HepG2 (cell line): ENCODE data around the gene PSENEN. TPM values are rescaled to one million over a fixed set of nuclear protein-coding genes. Genes with fewer than 3 reads are reported as not detected.

Experiments used
- ATF2 ChIP-seq: sonication (generic); formaldehyde crosslinking; IDR thresholded peaks from 2 replicates; pipeline ENCODE4 v1.4.0; 2020; ENCODE audit warnings: missing genetic modification reagents
- CEBPB ChIP-seq: IDR thresholded peaks from 2 replicates; pipeline ENCODE4 v1.6.1; 2011; ENCODE audit warnings: low read depth, low read length, improper control_type of control experiment, borderline replicate concordance
- DNMT1 ChIP-seq: sonication (generic); formaldehyde crosslinking; IDR thresholded peaks from 2 replicates; pipeline ENCODE4 v1.5.1; 2020; ENCODE audit warnings: mild to moderate bottlenecking, missing genetic modification reagents
- HNRNPLL ChIP-seq: fragments of 200-400 bp; formaldehyde crosslinking; IDR thresholded peaks from 2 replicates; pipeline ENCODE4 v1.6.1; 2017; ENCODE audit warnings: mild to moderate bottlenecking, low read depth, low read length; ENCODE audit not compliant: poor library complexity, severe bottlenecking
- JUNB ChIP-seq: sonication (generic); formaldehyde crosslinking; IDR thresholded peaks from 2 replicates; pipeline ENCODE4 v1.8.0; 2022; ENCODE audit warnings: missing genetic modification reagents, mild to moderate bottlenecking, borderline replicate concordance
- MEF2D ChIP-seq: sonication (generic); formaldehyde crosslinking; IDR thresholded peaks from 2 replicates; pipeline ENCODE4 v1.5.1; 2020; ENCODE audit warnings: mild to moderate bottlenecking, missing genetic modification reagents
- NFIB ChIP-seq: sonication (generic); formaldehyde crosslinking; IDR thresholded peaks from 2 replicates; pipeline ENCODE4 v1.9.0; 2021; ENCODE audit warnings: missing genetic modification reagents, mild to moderate bottlenecking, borderline replicate concordance
- PAXIP1 ChIP-seq: sonication (generic); formaldehyde crosslinking; conservative IDR thresholded peaks from 2 replicates; pipeline ENCODE4 v1.4.0; 2020; ENCODE audit warnings: mild to moderate bottlenecking, missing genetic modification reagents, moderate library complexity
- RBM22 ChIP-seq: fragments of 200-400 bp; formaldehyde crosslinking; optimal IDR thresholded peaks from 2 replicates; pipeline ENCODE3; 2017; ENCODE audit warnings: mild to moderate bottlenecking, low read length, moderate library complexity
- RNF2 ChIP-seq: fragments of 450-650 bp; conservative IDR thresholded peaks from 2 replicates; pipeline ENCODE4 v1.6.1; 2016; ENCODE audit warnings: low read depth
- STAT5B ChIP-seq: sonication (generic); formaldehyde crosslinking; IDR thresholded peaks from 2 replicates; pipeline ENCODE4 v1.4.0; 2020; ENCODE audit warnings: missing genetic modification reagents
- TCF12 ChIP-seq, 2 experiments: fragments of 450-650 bp in 1 of 2; sonication (generic) in 1 of 2; formaldehyde crosslinking in 1 of 2; IDR thresholded peaks; 2 replicates each; pipeline versions ENCODE4 v1.6.1 to v1.8.0; 2017 to 2022; ENCODE audit warnings: antibody characterized with exemption in 1 of 2, mild to moderate bottlenecking in 1 of 2, missing genetic modification reagents in 1 of 2, moderate library complexity in 1 of 2
- TMF1 ChIP-seq: sonication (generic); formaldehyde crosslinking; IDR thresholded peaks from 2 replicates; pipeline ENCODE4 v1.8.1; 2022; ENCODE audit warnings: low read depth, missing genetic modification reagents
- ZBTB1 ChIP-seq: sonication (generic); formaldehyde crosslinking; IDR thresholded peaks from 2 replicates; pipeline ENCODE4 v1.4.0; 2020; ENCODE audit warnings: missing genetic modification reagents, borderline replicate concordance
- ZFP91 ChIP-seq: sonication (generic); formaldehyde crosslinking; IDR thresholded peaks from 2 replicates; pipeline ENCODE4 v1.9.0; 2022; ENCODE audit warnings: missing genetic modification reagents, mild to moderate bottlenecking, borderline replicate concordance
- ZNF17 ChIP-seq: sonication (generic); formaldehyde crosslinking; IDR thresholded peaks from 2 replicates; pipeline ENCODE4 v1.5.0; 2020; ENCODE audit warnings: mild to moderate bottlenecking, missing genetic modification reagents
- ZNF18 ChIP-seq: sonication (generic); formaldehyde crosslinking; IDR thresholded peaks from 2 replicates; pipeline ENCODE4 v1.8.0; 2022; ENCODE audit warnings: mild to moderate bottlenecking, missing genetic modification reagents; ENCODE audit not compliant: insufficient replicate concordance
- ZNF274 ChIP-seq: sonication (generic); formaldehyde crosslinking; IDR thresholded peaks from 2 replicates; pipeline ENCODE4 v1.5.1; 2020; ENCODE audit warnings: mild to moderate bottlenecking, missing genetic modification reagents
- ZNF615 ChIP-seq: sonication (generic); formaldehyde crosslinking; IDR thresholded peaks from 2 replicates; pipeline ENCODE4 v1.5.0; 2020; ENCODE audit warnings: mild to moderate bottlenecking, missing genetic modification reagents, borderline replicate concordance
- ZSCAN29 ChIP-seq: sonication (generic); formaldehyde crosslinking; conservative IDR thresholded peaks from 2 replicates; pipeline ENCODE4 v1.4.0; 2020; ENCODE audit warnings: mild to moderate bottlenecking, missing genetic modification reagents
- polyA plus RNA-seq, 8 experiments: library from polyadenylated mRNA; depleted of rRNA in 3 of 8; stranded (reverse) in 7 of 8; unstranded in 1 of 8; fragments of >200 nt; fragmentation: Illumina TruSeq in 4 of 8; extraction: Trizol in 4 of 8; gene quantifications; 2 replicates each; pipeline versions ENCODE4 v1.2.1 to v1.2.3, GENCODE V29; 2011 to 2016; ENCODE audit warnings: low read depth in 4 of 8, missing spikeins in 1 of 8, mixed read lengths in 1 of 8; ENCODE audit not compliant: insufficient read depth in 1 of 8
- total RNA-seq, 5 experiments: library from RNA; depleted of rRNA; stranded (reverse); fragments of >200 nt; fragmentation: Illumina TruSeq; extraction: Trizol; gene quantifications; 2 replicates each; pipeline ENCODE4 v1.2.3, GENCODE V29; 2016; ENCODE audit warnings: low read depth in 1 of 5

The PSENEN gene
- total and polyA plus RNA-seq, 2 of the 13 experiments (the other 11 are each of a cell fraction or from before 2014, with no cell fraction given) = 16.9 to 34.2 TPM

- TF ChIP-seq HNRNPLL = peak; percentile 96
- TF ChIP-seq ZNF18 (CRISPR knock-in tag) = peak; percentile 85
- TF ChIP-seq NFIB = no peak
- TF ChIP-seq RNF2 = 0 out of 2 replicates have a peak, but pooled peaks have one; percentile 24
- TF ChIP-seq DNMT1 (CRISPR knock-in tag) = no peak
- peak; percentile 84; the same call in 1 of the 2 replicates for TF ChIP-seq ZFP91 (CRISPR knock-in tag)
- TF ChIP-seq RBM22 = no peak
- TF ChIP-seq ZNF615 (CRISPR knock-in tag) = no peak
- TF ChIP-seq CEBPB = peak; percentile 96
- no peak for TF ChIP-seq JUNB (CRISPR knock-in tag)
- no peak for TF ChIP-seq STAT5B (CRISPR knock-in tag)
- TF ChIP-seq MEF2D = peak; percentile 66
- no peak for TF ChIP-seq TCF12 (IDR thresholded peaks at IDR 0.05)
- TF ChIP-seq TCF12 (CRISPR knock-in tag; IDR thresholded peaks at IDR 0.05) = no peak
- TF ChIP-seq TMF1 = no peak
- TF ChIP-seq ZSCAN29 (CRISPR knock-in tag) = peak; percentile 50; the same call in 1 of the 2 replicates
- TF ChIP-seq ZBTB1 (CRISPR knock-in tag) = no peak
- peak; percentile 41 for TF ChIP-seq PAXIP1
- no peak for TF ChIP-seq ZNF274
- TF ChIP-seq ATF2 = 0 out of 2 replicates have a peak, but pooled peaks have one; percentile 10
- no peak for TF ChIP-seq ZNF17
Measured at GRCh38 chr19:35740423-35741202, 4.8 kb upstream of the PSENEN start (continued).
